HG03442 (cell line): ENCODE results near the gene DEFB127.
"Not testable (repeated sequence)": the region's sequence is repeated elsewhere in the genome, so short reads cannot be mapped to it uniquely, and the experiment has no call there.

Experiments used
- ATAC-seq: cut with Tn5 transposase; IDR thresholded peaks from one replicate; pipeline ENCODE4 v1.9.1; 2021; ENCODE audit warnings: mild to moderate bottlenecking, moderate library complexity; ENCODE audit not compliant: unreplicated experiment

The DEFB127 gene, protein sequence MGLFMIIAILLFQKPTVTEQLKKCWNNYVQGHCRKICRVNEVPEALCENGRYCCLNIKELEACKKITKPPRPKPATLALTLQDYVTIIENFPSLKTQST

GRCh38 chr20:157154-157553, at the start of gene DEFB127:
Gene DEFB127, plus strand, starts transcription at chr20:157454. Its CDS starts 91 bp downstream, at chr20:157545.
- ATAC-seq = no peak

DNA sequence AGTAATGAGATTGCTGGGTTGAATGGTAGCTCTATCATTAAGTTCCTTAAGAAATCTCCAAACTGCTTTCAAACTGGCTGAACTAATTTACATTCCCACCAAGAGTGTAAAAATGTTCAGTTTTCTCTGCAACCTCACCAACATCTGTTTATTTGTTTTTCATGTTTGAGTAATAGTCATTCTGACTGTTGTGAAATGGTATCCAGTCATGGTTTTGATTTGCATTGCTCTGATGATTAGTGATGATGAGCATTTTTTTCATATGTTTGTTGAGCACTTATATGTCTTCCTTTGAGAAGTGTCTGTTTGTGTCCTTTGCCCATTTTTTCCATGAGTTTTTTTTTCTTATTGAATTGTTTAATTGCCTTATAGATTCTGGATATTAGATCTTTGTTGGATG, 44.9 kb upstream of the DEFB127 start:
- ATAC-seq = no peak

GRCh38 chr20:117518-117917, 39.7 kb upstream of the DEFB127 start:
- ATAC-seq = no peak

DNA sequence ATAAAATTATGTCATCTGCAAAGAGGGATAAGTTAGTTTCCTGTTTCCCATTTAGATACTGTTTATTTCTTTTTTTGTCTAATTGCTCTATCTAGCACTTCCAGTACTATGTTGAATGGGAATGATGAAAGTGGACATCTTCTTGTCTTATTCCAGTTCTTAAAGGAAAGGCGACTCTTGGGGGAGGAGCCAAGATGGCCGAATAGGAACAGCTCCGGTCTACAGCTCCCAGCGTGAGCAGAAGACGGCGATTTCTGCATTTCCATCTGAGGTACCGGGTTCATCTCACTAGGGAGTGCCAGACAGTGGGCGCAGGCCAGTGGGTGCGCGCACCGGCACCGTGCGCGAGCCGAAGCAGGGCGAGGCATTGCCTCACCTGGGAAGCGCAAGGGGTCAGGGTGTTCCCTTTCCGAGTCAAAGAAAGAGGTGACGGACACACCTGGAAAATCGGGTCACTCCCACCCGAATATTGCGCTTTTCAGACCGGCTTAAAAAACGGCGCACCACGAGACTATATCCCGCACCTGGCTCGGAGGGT, 27.4 kb upstream of the DEFB127 start:
- not testable (repeated sequence) for ATAC-seq

DNA sequence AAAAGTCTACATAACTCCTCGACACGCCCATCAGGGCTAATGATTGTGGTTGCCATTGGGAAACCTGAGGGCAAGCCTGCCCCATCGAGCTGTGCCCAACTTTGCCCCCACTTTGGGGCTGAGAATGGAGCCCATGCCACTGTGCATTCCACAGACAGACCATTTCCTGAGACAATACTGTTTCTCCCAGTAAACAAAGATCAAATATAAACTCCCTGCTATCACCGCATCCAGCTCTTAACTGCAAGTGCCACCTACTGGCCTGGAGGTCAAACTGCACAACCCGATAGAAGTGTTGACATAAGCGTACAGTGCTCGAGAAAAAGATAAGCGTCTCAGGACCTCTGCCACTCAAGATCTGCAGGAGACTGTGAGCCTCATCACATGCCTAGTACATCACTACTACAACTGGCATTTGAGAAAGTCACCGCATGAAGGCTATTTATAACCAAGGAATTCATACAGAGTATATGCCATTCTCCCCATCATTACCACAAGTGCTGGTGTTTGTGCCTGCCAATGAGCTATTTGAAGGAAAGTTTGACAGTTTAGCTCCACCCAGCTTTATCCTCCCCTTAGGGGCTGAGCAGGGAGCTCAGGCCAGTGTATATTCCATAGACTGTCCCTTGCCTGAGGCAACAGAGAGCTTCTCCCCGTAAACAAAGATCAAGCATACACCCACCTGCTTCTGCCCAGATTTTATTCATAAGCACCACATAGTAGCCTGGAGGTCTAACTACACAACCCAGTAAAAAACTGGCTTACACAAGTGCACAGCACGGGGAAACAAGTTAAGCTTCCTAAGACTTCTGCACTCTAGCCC, 19.4 kb upstream of the DEFB127 start:
- ATAC-seq = no peak

DNA sequence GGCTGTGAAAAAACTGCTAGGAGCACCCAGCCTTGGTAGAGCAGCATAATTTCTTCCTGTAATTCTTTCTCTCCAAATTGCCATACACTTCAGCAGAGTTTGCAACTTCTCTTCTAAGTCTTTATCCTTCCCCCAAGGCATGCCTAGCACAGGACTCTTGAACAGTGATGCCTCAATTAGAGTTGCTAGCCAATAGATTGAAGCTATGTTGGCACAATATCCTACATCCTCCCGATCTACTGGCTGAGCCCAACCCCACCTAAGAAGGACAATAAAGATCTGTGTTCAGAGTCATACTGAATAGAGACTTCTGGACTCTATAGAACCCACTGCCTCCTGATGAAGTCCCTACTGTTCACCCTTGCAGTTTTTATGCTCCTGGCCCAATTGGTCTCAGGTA, 15.0 kb upstream of the DEFB127 start, which contains the start of gene DEFB126:
TSS of gene DEFB126 (plus strand) at position 301 of the 400 bp plus-strand sequence. CDS start at position 340, 39 bp downstream.
- no peak for ATAC-seq

GRCh38 chr20:145877-146276, 11.4 kb upstream of the DEFB127 start:
- no peak for ATAC-seq

- no peak for ATAC-seq
These were observed 5.1 kb upstream of the DEFB127 start for GRCh38 chr20:152131-152530.

- ATAC-seq = no peak
These were observed 7.4 kb downstream of the DEFB127 start for GRCh38 chr20:164618-165017.

DNA sequence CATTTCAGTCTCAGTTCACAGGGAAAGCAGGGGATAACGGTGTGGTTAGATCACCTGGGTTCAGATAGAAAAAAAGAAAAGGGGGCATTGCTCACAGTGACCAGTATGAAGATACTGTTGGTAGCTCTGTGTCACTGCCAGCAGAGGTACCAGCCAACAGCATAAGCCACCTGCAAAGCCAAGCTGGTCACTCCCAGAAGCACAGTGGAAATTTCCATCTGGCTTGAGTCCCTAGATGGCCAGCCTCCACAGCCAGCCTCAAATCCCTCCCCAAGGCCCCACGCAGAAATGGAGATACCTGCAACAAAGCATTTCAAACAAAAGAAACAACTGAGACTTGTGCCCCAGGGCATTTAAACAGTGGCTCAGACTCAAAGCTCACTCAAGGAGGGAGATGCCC, 11.6 kb downstream of the DEFB127 start:
- no peak for ATAC-seq

DNA sequence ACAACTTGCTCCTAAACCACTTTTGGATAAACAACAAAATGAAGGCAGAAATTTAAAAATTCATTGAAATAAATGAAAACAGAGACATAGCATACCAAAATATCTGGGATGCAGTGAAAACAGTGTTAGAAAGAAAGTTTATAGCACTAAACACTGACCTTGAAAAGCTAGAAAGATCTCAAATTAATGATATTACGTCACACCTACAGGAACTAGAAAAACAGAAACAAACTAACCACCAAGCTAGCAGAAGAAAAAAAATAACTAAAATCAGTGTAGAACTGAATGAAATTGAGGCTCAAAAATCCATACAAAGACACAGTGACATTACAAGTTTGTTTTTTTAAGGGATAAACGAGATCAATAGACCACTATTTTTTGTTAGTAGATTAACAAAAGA, 27.0 kb downstream of the DEFB127 start:
- no peak for ATAC-seq

- no peak for ATAC-seq
These were observed 30.5 kb downstream of the DEFB127 start for GRCh38 chr20:187733-188132.

GRCh38 chr20:189611-190010, 32.4 kb downstream of the DEFB127 start, which contains the start of gene DEFB128:
Gene DEFB128, minus strand, starts transcription at chr20:189711. Its CDS starts 88 bp downstream, at chr20:189623.
- ATAC-seq = no peak

DNA sequence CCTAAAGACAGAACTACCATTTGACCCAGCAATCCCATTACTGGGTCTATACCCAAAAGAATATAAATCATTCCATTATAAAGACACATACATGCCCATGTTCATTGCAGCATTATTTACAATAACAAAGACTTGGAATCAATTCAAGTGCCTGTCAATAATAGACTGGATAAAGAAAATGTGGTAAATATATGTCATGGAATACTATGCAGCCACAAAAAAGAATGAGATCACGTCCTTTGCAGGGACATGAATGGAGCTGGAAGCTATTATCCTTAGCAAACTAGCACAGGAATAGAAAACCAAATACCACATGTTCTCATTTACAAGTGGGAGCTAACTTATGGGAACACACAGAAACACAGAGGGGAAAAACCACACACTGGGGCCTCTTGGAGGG, 41.0 kb downstream of the DEFB127 start:
- ATAC-seq = no peak

GRCh38 chr20:199996-200395, 42.7 kb downstream of the DEFB127 start:
- ATAC-seq = no peak

DNA sequence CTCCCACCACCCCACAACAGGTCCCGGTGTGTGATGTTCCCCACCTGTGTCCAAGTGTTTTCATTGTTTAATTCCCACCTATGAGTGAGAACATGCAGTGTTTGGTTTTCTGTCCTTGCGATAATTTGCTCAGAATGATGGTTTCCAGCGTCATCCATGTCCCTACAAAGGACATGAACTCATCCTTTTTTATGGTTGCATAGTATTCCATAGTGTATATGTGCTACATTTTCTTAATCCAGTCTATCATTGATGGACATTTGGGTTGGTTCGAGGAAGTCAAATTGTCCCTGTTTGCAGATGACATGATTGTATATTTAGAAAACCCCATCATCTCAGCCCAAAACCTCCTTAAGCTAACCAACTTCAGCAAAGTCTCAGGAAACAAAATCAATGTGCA, 46.4 kb downstream of the DEFB127 start:
- not testable (repeated sequence) for ATAC-seq
